Measurements from ENCODE around the gene SCAF8.

The SCAF8 gene

DNA sequence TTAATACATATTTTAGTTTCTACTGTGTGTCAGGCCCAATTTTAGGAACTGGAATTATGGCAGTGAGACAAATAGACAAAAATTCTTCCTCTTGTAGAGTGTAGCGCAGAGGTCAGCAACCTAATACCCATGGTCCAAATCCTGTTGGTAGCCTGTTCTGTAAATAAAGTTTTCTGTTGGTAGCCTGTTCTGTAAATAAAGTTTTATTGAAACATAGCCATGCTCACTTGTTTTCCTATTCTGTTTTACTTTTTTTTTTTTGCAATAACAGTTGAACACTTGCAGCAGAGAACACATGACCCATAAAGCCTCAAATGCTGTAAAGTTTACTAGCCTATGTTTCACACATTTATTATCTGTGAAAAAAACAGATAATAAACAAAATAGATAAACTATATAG is 87.9 kb downstream of the SCAF8 start:
- no peak overlapping the region for H2AFZ ChIP-seq
- H3K79me2 ChIP-seq, result peaks cover 31% of the 10 kb centered on the region
- H3K9me3 ChIP-seq (ENCODE audit: control insufficient read depth, low read length), result no peaks in the 10 kb centered on the region
- no peaks in the 10 kb centered on the region for H3K27me3 ChIP-seq (ENCODE audit: control insufficient read depth, insufficient read depth, low read length)
- H3K27ac ChIP-seq, result no peak overlapping the region
- H3K36me3 ChIP-seq (ENCODE audit: control insufficient read depth, insufficient read depth, low read length), result no peaks in the 10 kb centered on the region
- TF ChIP-seq, protein P1, sequence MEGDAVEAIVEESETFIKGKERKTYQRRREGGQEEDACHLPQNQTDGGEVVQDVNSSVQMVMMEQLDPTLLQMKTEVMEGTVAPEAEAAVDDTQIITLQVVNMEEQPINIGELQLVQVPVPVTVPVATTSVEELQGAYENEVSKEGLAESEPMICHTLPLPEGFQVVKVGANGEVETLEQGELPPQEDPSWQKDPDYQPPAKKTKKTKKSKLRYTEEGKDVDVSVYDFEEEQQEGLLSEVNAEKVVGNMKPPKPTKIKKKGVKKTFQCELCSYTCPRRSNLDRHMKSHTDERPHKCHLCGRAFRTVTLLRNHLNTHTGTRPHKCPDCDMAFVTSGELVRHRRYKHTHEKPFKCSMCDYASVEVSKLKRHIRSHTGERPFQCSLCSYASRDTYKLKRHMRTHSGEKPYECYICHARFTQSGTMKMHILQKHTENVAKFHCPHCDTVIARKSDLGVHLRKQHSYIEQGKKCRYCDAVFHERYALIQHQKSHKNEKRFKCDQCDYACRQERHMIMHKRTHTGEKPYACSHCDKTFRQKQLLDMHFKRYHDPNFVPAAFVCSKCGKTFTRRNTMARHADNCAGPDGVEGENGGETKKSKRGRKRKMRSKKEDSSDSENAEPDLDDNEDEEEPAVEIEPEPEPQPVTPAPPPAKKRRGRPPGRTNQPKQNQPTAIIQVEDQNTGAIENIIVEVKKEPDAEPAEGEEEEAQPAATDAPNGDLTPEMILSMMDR (IDR thresholded peaks at IDR 0.05), result no peak
- no peak overlapping the region for H3K4me3 ChIP-seq (ENCODE audit: low read depth, low read length)
- no peak overlapping the region for H3K4me2 ChIP-seq (ENCODE audit: low read length)
- no peak overlapping the region for H3K9ac ChIP-seq
- peaks cover 3% of the 10 kb centered on the region for H3K4me1 ChIP-seq

GRCh38 chr6:154821638-154822037 is 88.4 kb downstream of the SCAF8 start:
- TF ChIP-seq, protein P1 (IDR thresholded peaks at IDR 0.05), result no peak
- no peaks in the 10 kb centered on the region for H3K36me3 ChIP-seq (ENCODE audit: control insufficient read depth, insufficient read depth, low read length)
- H3K9ac ChIP-seq, result no peak overlapping the region
- H3K4me2 ChIP-seq (ENCODE audit: low read length), result no peak overlapping the region
- peaks cover 3% of the 10 kb centered on the region for H3K4me1 ChIP-seq
- no peak overlapping the region for H3K4me3 ChIP-seq (ENCODE audit: low read depth, low read length)
- no peaks in the 10 kb centered on the region for H3K9me3 ChIP-seq (ENCODE audit: control insufficient read depth, low read length)
- no peak overlapping the region for H2AFZ ChIP-seq
- peaks cover 31% of the 10 kb centered on the region for H3K79me2 ChIP-seq
- H3K27ac ChIP-seq, result no peak overlapping the region
- no peaks in the 10 kb centered on the region for H3K27me3 ChIP-seq (ENCODE audit: control insufficient read depth, insufficient read depth, low read length)

- Histone ChIP-seq H3K36me3 (ENCODE audit: control insufficient read depth, insufficient read depth, low read length) (no peaks in the 10 kb centered on the region), H3K9me3 (ENCODE audit: control insufficient read depth, low read length) (no peaks in the 10 kb centered on the region), H3K9ac (no peak overlapping the region), H3K4me1 (peaks cover 3% of the 10 kb centered on the region), H3K27ac (no peak overlapping the region), H3K27me3 (ENCODE audit: control insufficient read depth, insufficient read depth, low read length) (no peaks in the 10 kb centered on the region), H2AFZ (no peak overlapping the region), H3K79me2 (peaks cover 28% of the 10 kb centered on the region), H3K4me2 (ENCODE audit: low read length) (no peak overlapping the region), H3K4me3 (ENCODE audit: low read depth, low read length) (no peak overlapping the region)
- TF ChIP-seq, protein P1 (IDR thresholded peaks at IDR 0.05), result no peak
Measured at GRCh38 chr6:154822947-154823558, 89.8 kb downstream of the SCAF8 start.

DNA sequence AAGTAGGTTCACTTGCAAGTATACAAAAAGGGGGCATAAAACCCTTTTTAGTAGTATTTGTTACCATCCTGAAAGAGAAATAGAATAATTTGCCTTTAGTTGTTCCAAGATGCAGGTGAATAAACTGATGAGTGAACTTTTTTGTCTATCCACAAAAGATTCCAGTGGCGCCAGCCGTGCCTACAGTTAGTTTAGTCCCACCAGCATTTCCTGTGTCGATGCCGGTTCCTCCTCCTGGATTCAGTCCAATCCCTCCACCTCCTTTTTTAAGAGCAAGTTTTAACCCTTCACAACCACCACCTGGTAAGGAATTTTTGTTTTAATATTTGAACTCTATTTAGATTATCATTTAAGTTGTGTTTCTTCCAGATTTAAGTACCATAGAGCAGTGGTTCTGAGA is 90.9 kb downstream of the SCAF8 start:
- Histone ChIP-seq H3K4me2 (ENCODE audit: low read length) (no peak overlapping the region), H3K4me1 (peaks cover 3% of the 10 kb centered on the region), H3K4me3 (ENCODE audit: low read depth, low read length) (no peak overlapping the region), H3K27ac (no peak overlapping the region), H3K9ac (no peak overlapping the region), H3K9me3 (ENCODE audit: control insufficient read depth, low read length) (no peaks in the 10 kb centered on the region), H2AFZ (no peak overlapping the region), H3K36me3 (ENCODE audit: control insufficient read depth, insufficient read depth, low read length) (no peaks in the 10 kb centered on the region), H3K79me2 (peaks cover 28% of the 10 kb centered on the region), H3K27me3 (ENCODE audit: control insufficient read depth, insufficient read depth, low read length) (no peaks in the 10 kb centered on the region)
- TF ChIP-seq, protein P1 (IDR thresholded peaks at IDR 0.05), result no peak

DNA sequence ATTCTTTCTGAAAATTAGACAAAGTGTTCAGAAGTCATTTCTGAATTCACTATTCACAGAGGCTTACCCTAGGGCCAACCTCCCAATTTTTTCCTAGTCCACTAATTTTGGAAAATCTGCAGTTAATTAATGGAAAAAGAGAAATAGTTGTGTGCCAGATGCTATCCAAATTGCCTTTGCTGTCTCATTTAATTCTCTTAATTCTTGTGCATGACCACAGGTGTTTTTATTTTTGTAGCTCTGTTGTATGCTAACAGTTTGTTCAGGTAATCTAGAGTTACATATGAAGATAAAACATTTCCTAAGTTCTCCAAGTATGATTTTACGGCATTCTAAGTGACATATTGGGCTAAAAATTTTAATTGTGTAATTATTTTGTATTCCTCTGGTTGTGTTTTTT is 96.8 kb downstream of the SCAF8 start:
- H3K27ac ChIP-seq, result no peak overlapping the region
- no peaks in the 10 kb centered on the region for H3K36me3 ChIP-seq (ENCODE audit: control insufficient read depth, insufficient read depth, low read length)
- no peaks in the 10 kb centered on the region for H3K4me1 ChIP-seq
- TF ChIP-seq, protein P1 (IDR thresholded peaks at IDR 0.05), result no peak
- H3K79me2 ChIP-seq, result peaks cover 11% of the 10 kb centered on the region
- no peak overlapping the region for H2AFZ ChIP-seq
- H3K4me2 ChIP-seq (ENCODE audit: low read length), result no peak overlapping the region
- H3K9me3 ChIP-seq (ENCODE audit: control insufficient read depth, low read length), result no peaks in the 10 kb centered on the region
- H3K4me3 ChIP-seq (ENCODE audit: low read depth, low read length), result no peak overlapping the region
- no peaks in the 10 kb centered on the region for H3K27me3 ChIP-seq (ENCODE audit: control insufficient read depth, insufficient read depth, low read length)
- H3K9ac ChIP-seq, result no peak overlapping the region
